Liver (tissue), 9 donors: Measurements from ENCODE around the gene WFDC2. TPM values are rescaled to one million over a fixed set of nuclear protein-coding genes. Genes with fewer than 3 reads are reported as not detected.

Experiments
- DNase-seq: peaks from one replicate; pipeline ENCODE4 v3.0.0-alpha.2; 2017; ENCODE audit warnings: low spot score
- H3K27ac ChIP-seq, 2 donors: one replicate each; pipeline ENCODE4 v1.7.0; 2013; ENCODE audit warnings: inconsistent platforms in 2 of 2, low read length in 2 of 2, control low read depth in 1 of 2, low read depth in 1 of 2, mild to moderate bottlenecking in 1 of 2
- H3K27me3 ChIP-seq, 4 donors: one replicate each; pipeline versions ENCODE4 v1.6.1 to v1.7.0; 2013; ENCODE audit warnings: low read length in 3 of 4, inconsistent platforms in 1 of 4, mild to moderate bottlenecking in 1 of 4, moderate library complexity in 1 of 4; ENCODE audit not compliant: control insufficient read depth in 4 of 4, insufficient read depth in 4 of 4
- H3K36me3 ChIP-seq, 4 donors: one replicate each; pipeline versions ENCODE4 v1.6.1 to v1.7.0; 2013; ENCODE audit warnings: low read length in 3 of 4, mild to moderate bottlenecking in 3 of 4, low read depth in 1 of 4, moderate library complexity in 1 of 4; ENCODE audit not compliant: control insufficient read depth in 4 of 4, insufficient read depth in 3 of 4
- H3K4me1 ChIP-seq, 4 donors: one replicate each; pipeline versions ENCODE4 v1.6.1 to v1.7.0; 2013; ENCODE audit warnings: low read length in 3 of 4, mild to moderate bottlenecking in 3 of 4, moderate library complexity in 1 of 4; ENCODE audit not compliant: control insufficient read depth in 4 of 4, insufficient read depth in 4 of 4
- H3K4me3 ChIP-seq, 3 donors: one replicate each; pipeline versions ENCODE4 v1.6.1 to v1.7.0; 2013; ENCODE audit warnings: low read length in 3 of 3, control low read depth in 1 of 3, low read depth in 1 of 3, mild to moderate bottlenecking in 1 of 3
- H3K9ac ChIP-seq, 2 donors: one replicate each; pipeline ENCODE4 v1.7.0; 2013; ENCODE audit warnings: low read length in 2 of 2, mild to moderate bottlenecking in 2 of 2, moderate library complexity in 2 of 2, control low read depth in 1 of 2, low read depth in 1 of 2
- H3K9me3 ChIP-seq, 4 donors: one replicate each; pipeline versions ENCODE4 v1.6.1 to v1.7.0; 2013; ENCODE audit warnings: low read length in 3 of 4; ENCODE audit not compliant: control insufficient read depth in 4 of 4
- ATF3 ChIP-seq: IDR thresholded peaks from 2 replicates; pipeline ENCODE4 v1.6.1; 2016; ENCODE audit warnings: antibody characterized with exemption
- CTCF ChIP-seq: fragments of 150-350 bp; IDR thresholded peaks from 2 replicates; pipeline ENCODE4 v1.5.1; 2017; ENCODE audit warnings: improper control_type of control experiment, low read depth, low read length; ENCODE audit not compliant: missing input control
- FOXA1 ChIP-seq: IDR thresholded peaks from 2 replicates; pipeline ENCODE4 v1.6.1; 2016; ENCODE audit warnings: antibody characterized with exemption
- FOXA2 ChIP-seq: IDR thresholded peaks from 2 replicates; pipeline ENCODE4 v1.6.1; 2016; ENCODE audit warnings: antibody characterized with exemption
- GABPA ChIP-seq, 2 donors: IDR thresholded peaks in 1 of 2; conservative IDR thresholded peaks in 1 of 2; 2 replicates each; pipeline ENCODE4 v1.6.1; 2016; ENCODE audit warnings: antibody characterized with exemption in 2 of 2, mild to moderate bottlenecking in 1 of 2, moderate library complexity in 1 of 2
- HNF4A ChIP-seq, 2 donors: conservative IDR thresholded peaks; 2 replicates each; pipeline ENCODE4 v1.6.1; 2016; ENCODE audit warnings: antibody characterized with exemption in 2 of 2, mild to moderate bottlenecking in 2 of 2
- HNF4G ChIP-seq: IDR thresholded peaks from 2 replicates; pipeline ENCODE4 v1.6.1; 2016; ENCODE audit warnings: antibody characterized with exemption
- JUND ChIP-seq, 2 donors: IDR thresholded peaks; 2 replicates each; pipeline ENCODE4 v1.6.1; 2016; ENCODE audit warnings: antibody characterized with exemption in 2 of 2
- MAX ChIP-seq: IDR thresholded peaks from 2 replicates; pipeline ENCODE4 v1.6.1; 2016; ENCODE audit warnings: antibody characterized with exemption
- NR2F2 ChIP-seq: IDR thresholded peaks from 2 replicates; pipeline ENCODE4 v1.6.1; 2016; ENCODE audit warnings: antibody characterized with exemption
- RAD21 ChIP-seq, 2 donors: IDR thresholded peaks; 2 replicates each; pipeline ENCODE4 v1.6.1; 2016; ENCODE audit warnings: antibody characterized with exemption in 2 of 2, mild to moderate bottlenecking in 2 of 2
- REST ChIP-seq: IDR thresholded peaks from 2 replicates; pipeline ENCODE4 v1.6.1; 2016; ENCODE audit warnings: antibody characterized with exemption, mild to moderate bottlenecking
- RXRA ChIP-seq, 2 donors: IDR thresholded peaks; 2 replicates each; pipeline ENCODE4 v1.6.1; 2017 to 2018; ENCODE audit warnings: antibody characterized with exemption in 2 of 2, mild to moderate bottlenecking in 1 of 2
- SP1 ChIP-seq: IDR thresholded peaks from 2 replicates; pipeline ENCODE4 v1.6.1; 2018; ENCODE audit warnings: antibody characterized with exemption, mild to moderate bottlenecking
- TAF1 ChIP-seq: conservative IDR thresholded peaks from 2 replicates; pipeline ENCODE4 v1.6.1; 2016; ENCODE audit warnings: antibody characterized with exemption, mild to moderate bottlenecking
- YY1 ChIP-seq: IDR thresholded peaks from 2 replicates; pipeline ENCODE4 v1.6.1; 2016; ENCODE audit warnings: antibody characterized with exemption, mild to moderate bottlenecking
- ZBTB33 ChIP-seq: IDR thresholded peaks from 2 replicates; pipeline ENCODE4 v1.6.1; 2016; ENCODE audit warnings: antibody characterized with exemption
- WGBS: extraction: QIAGEN DNeasy Blood & Tissue Kit; methylation state at CpG from one replicate; pipeline ENCODE4 v1.1.7; 2013; 5-methylcytosine and 5-hydroxymethylcytosine counted together
- polyA plus RNA-seq, 2 donors: library from polyadenylated mRNA; stranded (reverse) in 1 of 2; unstranded in 1 of 2; fragments of 200-250 nt in 1 of 2; fragments of >200 nt in 1 of 2; fragmentation: Nextera tagmentation in 1 of 2; extraction: Ambion mirVana in 1 of 2; gene quantifications; one replicate each; pipeline versions ENCODE4 v1.2.1 to v1.2.3, GENCODE V29; 2013 to 2015
- total RNA-seq, 2 donors: library from RNA; depleted of rRNA; stranded (reverse); fragments of >200 nt; gene quantifications; one replicate each; pipeline ENCODE4 v1.2.3, GENCODE V29; 2014
- donor health status: healthy.
- donor health status: healthy.
- donor health status: healthy.
- donor health status: healthy.
- donor health status: healthy.

WFDC2 gene
- total and polyA plus RNA-seq, 4 donors, result 1.3 to 1.8 TPM; not detected in 2

- Histone ChIP-seq H3K4me3 (no peak overlapping the region), H3K27me3 (no peaks in the 10 kb centered on the region), H3K4me1 (no peaks in the 10 kb centered on the region), H3K9ac (no peak overlapping the region), H3K36me3 (no peaks in the 10 kb centered on the region), H3K9me3 (no peaks in the 10 kb centered on the region), H3K27ac (no peak overlapping the region)
- no peak for DNase-seq
- 77% methylated on average over 4 of the region's 4 CpGs for WGBS
- no peak for TF ChIP-seq FOXA2
- no peak for TF ChIP-seq SP1
- TF ChIP-seq GABPA (IDR thresholded peaks at IDR 0.05 in 1 of 2, conservative IDR thresholded peaks at IDR 0.05 in 1 of 2), result no peak
- TF ChIP-seq ZBTB33, result no peak
- no peak for TF ChIP-seq JUND (IDR thresholded peaks at IDR 0.05)
- no peak for TF ChIP-seq REST
- no peak for TF ChIP-seq TAF1
- no peak for TF ChIP-seq NR2F2
- no peak for TF ChIP-seq HNF4G
- no peak for TF ChIP-seq RXRA (IDR thresholded peaks at IDR 0.05)
- TF ChIP-seq HNF4A (conservative IDR thresholded peaks at IDR 0.05), result no peak
- no peak for TF ChIP-seq RAD21 (IDR thresholded peaks at IDR 0.05)
- TF ChIP-seq YY1, result no peak
- no peak for TF ChIP-seq FOXA1
- TF ChIP-seq ATF3, result no peak
Measured at GRCh38 chr20:45452772-45453691, 16.5 kb upstream of the WFDC2 start.

GRCh38 chr20:45456632-45457031 is 12.9 kb upstream of the WFDC2 start:
- WGBS, result 26% methylated on average over 6 of the region's 6 CpGs
- Histone ChIP-seq H3K9me3 (no peaks in the 10 kb centered on the region), H3K4me3 (no peak overlapping the region), H3K36me3 (no peaks in the 10 kb centered on the region), H3K9ac (no peak overlapping the region), H3K27ac (no peak overlapping the region), H3K27me3 (peaks cover 0 to 3% (median 0%) of the 10 kb centered on the region in 4 donors), H3K4me1 (no peaks in the 10 kb centered on the region)
- TF ChIP-seq CTCF (peak; percentile 33), MAX (no peak), RAD21 (IDR thresholded peaks at IDR 0.05) (peak; percentile 47 to 64)
- DNase-seq, result no peak
